DMS153 treated with DMSO at 0.1 percent for 48 hours (cell line): ENCODE results near the gene PLEKHJ1.

Experiments
- DNase-seq: peaks from one replicate; lab custom pipeline; 2025; ENCODE audit not compliant: unreplicated experiment; lab: John Stamatoyannopoulos, UW

Gene PLEKHJ1

GRCh38 chr19:2224754-2225349 is 11.3 kb downstream of the PLEKHJ1 start:
- DNase-seq, result no peak

GRCh38 chr19:2223959-2224358 is 12.2 kb downstream of the PLEKHJ1 start:
- DNase-seq, result no peak

- no peak for DNase-seq
Measured at GRCh38 chr19:2223391-2223790, 12.7 kb downstream of the PLEKHJ1 start.

- no peak for DNase-seq
Measured at GRCh38 chr19:2221918-2222317, 14.2 kb downstream of the PLEKHJ1 start.

- DNase-seq, result no peak
Measured at GRCh38 chr19:2221250-2221831, 14.8 kb downstream of the PLEKHJ1 start.

GRCh38 chr19:2219726-2220125 is 16.4 kb downstream of the PLEKHJ1 start:
- DNase-seq, result no peak

GRCh38 chr19:2217591-2217990 is 18.5 kb downstream of the PLEKHJ1 start:
- DNase-seq, result no peak

- DNase-seq, result no peak
Measured at GRCh38 chr19:2216361-2217225, 19.5 kb downstream of the PLEKHJ1 start.

GRCh38 chr19:2215281-2215751 is 20.8 kb downstream of the PLEKHJ1 start:
- no peak for DNase-seq

- no peak for DNase-seq
Measured at GRCh38 chr19:2214251-2214650, 21.9 kb downstream of the PLEKHJ1 start.

GRCh38 chr19:2213799-2214198 is 22.3 kb downstream of the PLEKHJ1 start:
- no peak for DNase-seq

GRCh38 chr19:2212861-2213711 is 23.0 kb downstream of the PLEKHJ1 start:
- DNase-seq, result no peak

- DNase-seq, result no peak
Measured at GRCh38 chr19:2210987-2211740, 25.0 kb downstream of the PLEKHJ1 start.

- no peak for DNase-seq
Measured at GRCh38 chr19:2210206-2210605, 25.9 kb downstream of the PLEKHJ1 start.

GRCh38 chr19:2209408-2209807 is 26.7 kb downstream of the PLEKHJ1 start:
- no peak for DNase-seq

- no peak for DNase-seq
Measured at GRCh38 chr19:2208975-2209374, 27.2 kb downstream of the PLEKHJ1 start.

- no peak for DNase-seq
Measured at GRCh38 chr19:2207991-2208860, 27.9 kb downstream of the PLEKHJ1 start.

- DNase-seq, result no peak
Measured at GRCh38 chr19:2207008-2207407, 29.1 kb downstream of the PLEKHJ1 start.

- no peak for DNase-seq
Measured at GRCh38 chr19:2202366-2202765, 33.8 kb downstream of the PLEKHJ1 start.
